ENCODE data around the gene CDHR2. TPM values are rescaled to one million over a fixed set of nuclear protein-coding genes. Genes with fewer than 3 reads are reported as not detected.

CDHR2 gene
- total RNA-seq, 3 donors from 2014 or later (not counting 1 experiment from before 2014, with no cell fraction given) = 0.75 to 2.2 (median 1.8) TPM

DNA sequence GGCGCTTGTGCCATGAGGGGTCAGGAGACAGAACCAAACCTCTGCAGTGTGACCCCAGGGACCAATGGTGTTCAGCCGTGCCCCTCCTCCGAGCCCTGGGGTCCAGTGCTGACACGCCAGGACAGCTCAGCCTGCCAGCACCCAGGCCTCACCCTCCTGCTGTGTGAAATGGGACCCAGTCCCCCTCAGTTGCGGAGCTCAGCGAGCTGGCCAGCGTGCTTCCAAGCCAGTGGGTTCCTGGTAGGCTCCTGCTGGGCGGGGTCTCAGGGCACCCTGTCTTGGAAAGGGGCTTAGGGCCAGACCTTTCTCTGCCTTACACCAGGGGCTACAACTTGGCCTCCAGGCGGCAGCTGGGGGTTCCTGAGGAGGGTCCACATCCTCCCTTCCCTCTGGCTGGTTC is 16.3 kb upstream of the CDHR2 start:
- peaks cover 44% of the 10 kb centered on the region for H3K36me3 ChIP-seq (ENCODE audit: control insufficient read depth, insufficient read depth, low read length)
- TF ChIP-seq, protein P1, sequence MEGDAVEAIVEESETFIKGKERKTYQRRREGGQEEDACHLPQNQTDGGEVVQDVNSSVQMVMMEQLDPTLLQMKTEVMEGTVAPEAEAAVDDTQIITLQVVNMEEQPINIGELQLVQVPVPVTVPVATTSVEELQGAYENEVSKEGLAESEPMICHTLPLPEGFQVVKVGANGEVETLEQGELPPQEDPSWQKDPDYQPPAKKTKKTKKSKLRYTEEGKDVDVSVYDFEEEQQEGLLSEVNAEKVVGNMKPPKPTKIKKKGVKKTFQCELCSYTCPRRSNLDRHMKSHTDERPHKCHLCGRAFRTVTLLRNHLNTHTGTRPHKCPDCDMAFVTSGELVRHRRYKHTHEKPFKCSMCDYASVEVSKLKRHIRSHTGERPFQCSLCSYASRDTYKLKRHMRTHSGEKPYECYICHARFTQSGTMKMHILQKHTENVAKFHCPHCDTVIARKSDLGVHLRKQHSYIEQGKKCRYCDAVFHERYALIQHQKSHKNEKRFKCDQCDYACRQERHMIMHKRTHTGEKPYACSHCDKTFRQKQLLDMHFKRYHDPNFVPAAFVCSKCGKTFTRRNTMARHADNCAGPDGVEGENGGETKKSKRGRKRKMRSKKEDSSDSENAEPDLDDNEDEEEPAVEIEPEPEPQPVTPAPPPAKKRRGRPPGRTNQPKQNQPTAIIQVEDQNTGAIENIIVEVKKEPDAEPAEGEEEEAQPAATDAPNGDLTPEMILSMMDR (IDR thresholded peaks at IDR 0.05) = no peak
- no peaks in the 10 kb centered on the region for H3K27me3 ChIP-seq (ENCODE audit: control insufficient read depth, insufficient read depth, low read length)
- ATAC-seq (no peak), DNase-seq (no peak)
- WGBS (ENCODE audit: insufficient coverage) = 78% methylated on average over 9 of the region's 9 CpGs
- Mint-ChIP-seq H3K36me3 (no peaks in the 10 kb centered on the region), H3K9me3 (no peaks in the 10 kb centered on the region), H3K4me3 (peak overlapping the region; percentile 98), H3K27ac (peak overlapping the region; percentile 99 to 100), H3K4me1 (peaks cover 49 to 62% of the 10 kb centered on the region in 2 donors), H3K27me3 (ENCODE audit: low read depth in 2 of 2) (no peaks in the 10 kb centered on the region)
- no peaks in the 10 kb centered on the region for H3K9me3 ChIP-seq (ENCODE audit: control insufficient read depth, insufficient read depth, low read length)
- H3K4me3 ChIP-seq (ENCODE audit: low read length) = no peak overlapping the region
- intact Hi-C loops (cut with micrococcal nuclease) = no loop called here
- peaks cover 73% of the 10 kb centered on the region for H3K4me1 ChIP-seq (ENCODE audit: control insufficient read depth, insufficient read depth, low read length)
- H3K27ac ChIP-seq (ENCODE audit: low read length) = peak overlapping the region; percentile 100

DNA sequence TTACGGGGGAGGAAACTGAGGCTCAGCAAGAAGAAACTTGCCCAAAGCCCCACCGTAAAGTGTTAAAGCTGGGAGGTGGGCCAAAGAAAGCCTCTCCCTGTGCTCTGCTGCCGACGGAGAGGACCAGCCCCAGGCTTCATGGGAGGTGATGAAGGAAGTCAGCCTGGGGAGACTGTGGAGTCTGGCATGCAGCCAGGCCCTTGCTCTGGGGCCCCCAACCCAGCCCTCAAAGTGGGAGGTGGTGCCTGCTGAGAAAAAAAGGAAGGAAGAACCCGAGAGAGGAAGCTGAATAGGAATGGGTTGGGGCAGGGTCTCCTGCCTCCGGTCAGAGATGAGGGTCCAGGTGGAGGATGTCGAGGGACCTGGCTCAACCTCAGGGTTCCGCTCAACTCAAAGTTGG is 15.8 kb upstream of the CDHR2 start:
- peaks cover 39% of the 10 kb centered on the region for H3K36me3 ChIP-seq (ENCODE audit: control insufficient read depth, insufficient read depth, low read length)
- WGBS (ENCODE audit: insufficient coverage) = 10% methylated on average over 8 of the region's 8 CpGs
- peak in 1 of 2 donors; percentile 52 for DNase-seq

DNA sequence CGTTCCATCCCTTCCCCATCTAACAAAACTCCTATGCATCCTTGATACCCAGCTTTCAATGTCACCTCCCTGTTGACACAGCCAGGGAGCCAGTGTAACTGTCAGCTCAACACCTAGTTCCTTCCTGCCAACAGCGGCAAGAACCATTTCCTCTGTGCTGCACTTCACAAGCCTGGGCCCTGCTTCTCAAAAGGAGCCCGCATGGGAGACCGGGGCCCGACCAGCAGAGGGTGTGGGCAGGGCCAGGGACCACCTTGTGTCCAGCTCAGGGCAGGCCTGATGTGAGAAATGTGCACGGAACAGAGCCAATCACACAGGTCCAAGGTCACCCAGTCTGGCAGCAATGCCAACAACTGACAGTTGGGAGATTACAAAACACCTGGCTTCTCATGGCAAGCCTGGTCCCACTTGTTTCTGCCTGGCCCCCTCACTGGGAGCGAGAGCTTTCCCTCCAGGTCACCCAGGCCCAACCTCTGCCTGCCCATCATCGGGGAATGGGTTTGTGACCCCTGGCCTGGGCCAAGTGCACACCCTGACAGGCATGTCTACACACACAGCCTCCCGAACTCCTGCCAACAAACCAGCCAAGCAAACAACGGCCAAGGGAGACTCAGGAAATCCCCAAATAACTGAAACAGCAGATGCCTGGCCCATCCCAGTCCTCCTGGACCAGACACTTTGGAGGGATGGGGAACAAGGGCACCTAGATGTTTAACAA is 15.1 kb upstream of the CDHR2 start:
- no peaks in the 10 kb centered on the region for H3K27me3 Mint-ChIP-seq (ENCODE audit: low read depth in 2 of 2)
- H3K9me3 Mint-ChIP-seq = no peaks in the 10 kb centered on the region
- H3K36me3 Mint-ChIP-seq = no peaks in the 10 kb centered on the region
- peak; percentile 52 to 80 for DNase-seq
- peak overlapping the region; percentile 99 to 100 for H3K27ac Mint-ChIP-seq
- WGBS (ENCODE audit: insufficient coverage) = 1% methylated on average over 10 of the region's 10 CpGs
- ATAC-seq = peak in 1 of 3 donors; percentile 6
- H3K27ac ChIP-seq (ENCODE audit: low read length) = peak overlapping the region; percentile 100
- no peaks in the 10 kb centered on the region for H3K27me3 ChIP-seq (ENCODE audit: control insufficient read depth, insufficient read depth, low read length)
- peak overlapping the region; percentile 28 for H3K4me3 ChIP-seq (ENCODE audit: low read length)
- peaks cover 32% of the 10 kb centered on the region for H3K36me3 ChIP-seq (ENCODE audit: control insufficient read depth, insufficient read depth, low read length)
- H3K4me1 ChIP-seq (ENCODE audit: control insufficient read depth, insufficient read depth, low read length) = peaks cover 71% of the 10 kb centered on the region
- H3K4me1 Mint-ChIP-seq = peaks cover 62 to 66% of the 10 kb centered on the region in 2 donors
- intact Hi-C loops (cut with micrococcal nuclease) = no loop called here
- H3K9me3 ChIP-seq (ENCODE audit: control insufficient read depth, insufficient read depth, low read length) = no peaks in the 10 kb centered on the region
- TF ChIP-seq, protein P1 (IDR thresholded peaks at IDR 0.05) = no peak
- peak overlapping the region; percentile 98 for H3K4me3 Mint-ChIP-seq

More for the DNA sequence above, 15.8 kb upstream of the CDHR2 start:
- intact Hi-C loops (cut with micrococcal nuclease) = no loop called here
- Histone ChIP-seq H3K9me3 (ENCODE audit: control insufficient read depth, insufficient read depth, low read length) (no peaks in the 10 kb centered on the region), H3K4me3 (ENCODE audit: low read length) (peak overlapping the region; percentile 28), H3K27ac (ENCODE audit: low read length) (peak overlapping the region; percentile 100), H3K27me3 (ENCODE audit: control insufficient read depth, insufficient read depth, low read length) (no peaks in the 10 kb centered on the region), H3K4me1 (ENCODE audit: control insufficient read depth, insufficient read depth, low read length) (peaks cover 75% of the 10 kb centered on the region)
- peaks cover 55 to 62% of the 10 kb centered on the region in 2 donors for H3K4me1 Mint-ChIP-seq
- TF ChIP-seq, protein P1 (IDR thresholded peaks at IDR 0.05) = no peak
- H3K4me3 Mint-ChIP-seq = peak overlapping the region; percentile 98
- no peaks in the 10 kb centered on the region for H3K36me3 Mint-ChIP-seq
- H3K27ac Mint-ChIP-seq = peak overlapping the region; percentile 99 to 100
- ATAC-seq = no peak
- no peaks in the 10 kb centered on the region for H3K9me3 Mint-ChIP-seq
- H3K27me3 Mint-ChIP-seq (ENCODE audit: low read depth in 2 of 2) = no peaks in the 10 kb centered on the region
